KMS-11 (cell line): ENCODE results near the gene GNAI3.
"Not testable (repeated sequence)": the region's sequence is repeated elsewhere in the genome, so short reads cannot be mapped to it uniquely, and the experiment has no call there.

Experiments used
- H2AFZ ChIP-seq: fragments of 200-600 bp; sonication (generic); 2 replicates; pipeline ENCODE4 v1.6.1; 2016; ENCODE audit warnings: antibody characterized with exemption, mixed run types, low read depth
- H3K27ac ChIP-seq: fragments of 200-600 bp; sonication (generic); 2 replicates; pipeline ENCODE4 v1.6.1; 2016; ENCODE audit warnings: mild to moderate bottlenecking, mixed run types
- H3K27me3 ChIP-seq: fragments of 200-600 bp; sonication (generic); 2 replicates; pipeline ENCODE4 v1.6.1; 2017; ENCODE audit warnings: mild to moderate bottlenecking, low read depth, mixed run types, moderate library complexity; ENCODE audit not compliant: insufficient read depth
- H3K36me3 ChIP-seq: fragments of 200-600 bp; sonication (generic); 2 replicates; pipeline ENCODE4 v1.6.1; 2017; ENCODE audit warnings: mild to moderate bottlenecking, mixed run types; ENCODE audit not compliant: insufficient read depth
- H3K4me1 ChIP-seq: fragments of 200-600 bp; sonication (generic); 2 replicates; pipeline ENCODE4 v1.6.1; 2016; ENCODE audit warnings: mild to moderate bottlenecking, low read depth, mixed run types; ENCODE audit not compliant: poor library complexity, severe bottlenecking
- H3K4me2 ChIP-seq: fragments of 200-600 bp; sonication (generic); 2 replicates; pipeline ENCODE4 v1.7.0; 2016; ENCODE audit warnings: mild to moderate bottlenecking, mixed run types
- H3K4me3 ChIP-seq: fragments of 200-600 bp; sonication (generic); IDR thresholded peaks from 2 replicates; pipeline ENCODE4 v1.6.1; 2017; ENCODE audit warnings: low read depth, low read length, mixed read lengths; ENCODE audit not compliant: insufficient read depth
- H3K79me2 ChIP-seq: fragments of 200-600 bp; sonication (generic); 2 replicates; pipeline ENCODE4 v1.6.1; 2016; ENCODE audit warnings: low read depth, mixed run types; ENCODE audit not compliant: insufficient read depth
- H3K9ac ChIP-seq: fragments of 200-600 bp; sonication (generic); 2 replicates; pipeline ENCODE4 v1.6.1; 2016; ENCODE audit warnings: mild to moderate bottlenecking, mixed run types
- H4K20me1 ChIP-seq: fragments of 200-600 bp; sonication (generic); 2 replicates; pipeline ENCODE4 v1.6.1; 2016; ENCODE audit warnings: mild to moderate bottlenecking, mixed run types; ENCODE audit not compliant: insufficient read depth
- TF ChIP-seq, protein P1 (sequence below): fragments of 200-600 bp; sonication (generic); conservative IDR thresholded peaks from 2 replicates; pipeline ENCODE4 v1.6.1; 2017; ENCODE audit warnings: low read depth, mild to moderate bottlenecking, antibody characterized with exemption, low read length, moderate library complexity, mixed read lengths

GNAI3 gene

GRCh38 chr1:109658533-109659042 lies 110.2 kb downstream of the GNAI3 start:
- Histone ChIP-seq H3K36me3 (no peaks in the 10 kb centered on the region), H3K4me2 (no peak overlapping the region), H3K27me3 (no peaks in the 10 kb centered on the region), H3K79me2 (no peaks in the 10 kb centered on the region), H2AFZ (no peak overlapping the region), H3K4me1 (peaks cover 9% of the 10 kb centered on the region), H3K9ac (no peak overlapping the region), H4K20me1 (no peaks in the 10 kb centered on the region), H3K4me3 (no peak overlapping the region), H3K27ac (no peak overlapping the region)
- TF ChIP-seq, protein P1, sequence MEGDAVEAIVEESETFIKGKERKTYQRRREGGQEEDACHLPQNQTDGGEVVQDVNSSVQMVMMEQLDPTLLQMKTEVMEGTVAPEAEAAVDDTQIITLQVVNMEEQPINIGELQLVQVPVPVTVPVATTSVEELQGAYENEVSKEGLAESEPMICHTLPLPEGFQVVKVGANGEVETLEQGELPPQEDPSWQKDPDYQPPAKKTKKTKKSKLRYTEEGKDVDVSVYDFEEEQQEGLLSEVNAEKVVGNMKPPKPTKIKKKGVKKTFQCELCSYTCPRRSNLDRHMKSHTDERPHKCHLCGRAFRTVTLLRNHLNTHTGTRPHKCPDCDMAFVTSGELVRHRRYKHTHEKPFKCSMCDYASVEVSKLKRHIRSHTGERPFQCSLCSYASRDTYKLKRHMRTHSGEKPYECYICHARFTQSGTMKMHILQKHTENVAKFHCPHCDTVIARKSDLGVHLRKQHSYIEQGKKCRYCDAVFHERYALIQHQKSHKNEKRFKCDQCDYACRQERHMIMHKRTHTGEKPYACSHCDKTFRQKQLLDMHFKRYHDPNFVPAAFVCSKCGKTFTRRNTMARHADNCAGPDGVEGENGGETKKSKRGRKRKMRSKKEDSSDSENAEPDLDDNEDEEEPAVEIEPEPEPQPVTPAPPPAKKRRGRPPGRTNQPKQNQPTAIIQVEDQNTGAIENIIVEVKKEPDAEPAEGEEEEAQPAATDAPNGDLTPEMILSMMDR: no peak

DNA sequence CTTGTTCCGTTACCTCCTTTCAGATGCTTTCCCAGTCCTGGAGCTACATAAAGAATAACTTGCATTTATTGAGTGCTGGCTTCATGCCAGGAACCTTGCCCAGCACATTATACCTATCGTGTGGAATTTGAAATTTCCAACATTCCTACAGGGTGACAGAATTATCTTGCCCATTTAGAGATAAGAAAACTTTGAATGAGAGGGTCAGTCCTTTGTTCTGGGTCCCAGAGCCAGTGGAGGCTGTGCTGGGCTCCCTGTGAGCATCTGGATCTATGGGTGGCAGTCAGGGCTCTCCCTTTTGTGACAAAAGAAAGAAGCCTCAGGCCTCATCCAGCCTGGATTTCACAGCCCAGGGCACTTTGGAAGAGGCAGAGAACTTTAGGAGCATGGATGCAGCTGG lies 110.7 kb downstream of the GNAI3 start:
- no peaks in the 10 kb centered on the region for H3K36me3 ChIP-seq
- no peaks in the 10 kb centered on the region for H4K20me1 ChIP-seq
- peaks cover 9% of the 10 kb centered on the region for H3K4me1 ChIP-seq
- H2AFZ ChIP-seq: no peak overlapping the region
- H3K9ac ChIP-seq: no peak overlapping the region
- H3K27me3 ChIP-seq: no peaks in the 10 kb centered on the region
- TF ChIP-seq, protein P1: no peak
- no peak overlapping the region for H3K4me2 ChIP-seq
- no peak overlapping the region for H3K4me3 ChIP-seq
- H3K79me2 ChIP-seq: no peaks in the 10 kb centered on the region
- no peak overlapping the region for H3K27ac ChIP-seq

GRCh38 chr1:109659997-109660690 lies 111.7 kb downstream of the GNAI3 start:
- H3K9ac ChIP-seq: no peak overlapping the region
- TF ChIP-seq, protein P1: no peak

GRCh38 chr1:109660691-109661026 lies 112.2 kb downstream of the GNAI3 start:
- H4K20me1 ChIP-seq, H3K9ac ChIP-seq, H3K36me3 ChIP-seq, H3K4me1 ChIP-seq, H3K27me3 ChIP-seq, H3K79me2 ChIP-seq, H3K4me2 ChIP-seq, H3K4me3 ChIP-seq, H2AFZ ChIP-seq, H3K27ac ChIP-seq: not testable (repeated sequence)

More at GRCh38 chr1:109659997-109660690, 111.7 kb downstream of the GNAI3 start:
- Histone ChIP-seq H3K36me3 (no peaks in the 10 kb centered on the region), H3K27me3 (no peaks in the 10 kb centered on the region), H3K4me3 (no peak overlapping the region), H4K20me1 (no peaks in the 10 kb centered on the region), H2AFZ (no peak overlapping the region), H3K27ac (no peak overlapping the region), H3K4me1 (peaks cover 4% of the 10 kb centered on the region), H3K4me2 (no peak overlapping the region), H3K79me2 (no peaks in the 10 kb centered on the region)

DNA sequence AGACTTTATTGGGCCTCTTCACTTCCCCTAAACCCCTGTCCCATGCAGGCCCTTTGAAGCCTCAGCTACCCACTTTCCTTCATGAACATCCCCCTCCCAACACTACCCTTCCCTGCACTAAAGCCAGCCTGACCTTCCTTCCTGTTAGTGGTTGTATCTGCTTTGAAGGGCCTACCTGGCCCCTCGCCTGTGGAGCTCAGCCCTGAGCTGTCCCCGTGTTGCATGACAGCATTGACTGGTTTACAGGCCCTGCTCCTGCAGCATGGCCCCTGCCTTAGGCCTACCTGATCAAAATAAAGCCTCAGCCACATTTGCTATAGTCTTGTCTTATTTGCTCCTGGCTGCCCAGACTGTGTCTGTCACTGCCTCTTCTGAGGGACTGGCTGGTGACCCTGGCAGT lies 113.0 kb downstream of the GNAI3 start:
- Histone ChIP-seq H3K79me2 (no peaks in the 10 kb centered on the region), H3K9ac (no peak overlapping the region), H3K4me3 (no peak overlapping the region), H3K27ac (no peak overlapping the region), H3K4me1 (no peaks in the 10 kb centered on the region), H3K36me3 (no peaks in the 10 kb centered on the region), H3K27me3 (no peaks in the 10 kb centered on the region), H4K20me1 (no peaks in the 10 kb centered on the region), H2AFZ (no peak overlapping the region), H3K4me2 (no peak overlapping the region)
- TF ChIP-seq, protein P1: no peak
